ENCODE results near the gene ZNF3. TPM values are rescaled to one million over a fixed set of nuclear protein-coding genes. Genes with fewer than 3 reads are reported as not detected.

ZNF3 gene
- total and polyA plus RNA-seq, 4 donors: 6.3 to 26.7 (median 23.0) TPM

DNA sequence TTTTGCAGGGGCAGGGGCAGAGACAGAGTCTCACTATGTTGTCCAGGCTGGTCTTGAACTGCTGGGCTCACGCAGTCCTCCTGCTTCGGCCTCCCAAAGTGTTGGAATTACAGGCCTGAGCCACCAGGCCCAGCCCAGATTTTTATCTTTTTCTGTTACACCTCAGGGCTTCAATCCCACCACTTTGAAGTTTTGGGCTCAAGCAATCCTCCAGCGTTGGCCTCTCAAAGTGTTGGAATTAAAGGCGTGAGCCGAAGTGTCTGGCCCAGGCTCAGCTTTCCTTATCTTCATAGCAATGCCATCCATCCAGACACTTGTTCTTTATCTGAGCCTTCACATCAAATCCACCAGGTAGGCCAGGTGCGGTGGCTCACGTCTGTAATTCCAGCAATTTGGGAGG lies 33.5 kb upstream of the ZNF3 start:
- H3K36me3 ChIP-seq (ENCODE audit: control insufficient read depth in 1 of 2, insufficient read depth in 2 of 2, low read length in 1 of 2): peaks cover 0 to 2% of the 10 kb centered on the region in 2 donors
- H3K27me3 ChIP-seq (ENCODE audit: control insufficient read depth in 1 of 2, insufficient read depth in 2 of 2, low read length in 1 of 2): no peaks in the 10 kb centered on the region
- H3K4me1 ChIP-seq (ENCODE audit: control insufficient read depth in 1 of 2, insufficient read depth in 2 of 2, low read length in 2 of 2): no peaks in the 10 kb centered on the region
- H3K9me3 ChIP-seq (ENCODE audit: control insufficient read depth, low read length): no peaks in the 10 kb centered on the region
- H3K27ac ChIP-seq (ENCODE audit: low read depth in 1 of 2, low read length in 2 of 2): no peak overlapping the region
- 91 to 97% methylated on average over 7 of the region's 7 CpGs for WGBS, 2 donors
- intact Hi-C loops (cut with DNase I): no loop called here
- ATAC-seq (ENCODE audit: low FRiP score): no peak
- no peak overlapping the region for H3K4me3 ChIP-seq (ENCODE audit: low read length in 2 of 2)
- DNase-seq: no peak

DNA sequence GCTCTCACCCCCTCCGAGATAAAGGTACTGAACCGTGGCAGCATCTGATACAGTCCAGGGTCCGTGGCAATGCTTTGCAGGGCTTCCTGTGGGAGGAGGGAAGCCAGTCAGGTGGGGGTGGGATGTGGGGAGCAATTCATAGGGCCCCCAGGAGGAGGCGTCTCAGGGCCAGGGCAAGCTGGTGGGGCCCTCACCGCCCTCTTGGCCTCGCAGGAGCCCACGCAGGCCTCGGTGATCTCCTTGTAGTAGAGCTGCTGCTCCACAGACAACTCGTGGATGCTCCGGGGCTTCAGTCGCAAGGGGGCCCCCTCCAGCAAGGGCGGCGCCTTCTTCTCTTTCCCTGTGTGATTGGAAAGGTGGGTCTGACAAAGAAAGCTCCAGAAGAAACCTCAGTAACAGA lies 30.4 kb upstream of the ZNF3 start:
- intact Hi-C loops (cut with DNase I): no loop called here
- Histone ChIP-seq H3K27ac (ENCODE audit: low read depth in 1 of 2, low read length in 2 of 2) (no peak overlapping the region), H3K9me3 (ENCODE audit: control insufficient read depth, low read length) (no peaks in the 10 kb centered on the region), H3K4me3 (ENCODE audit: low read length in 2 of 2) (no peak overlapping the region), H3K36me3 (ENCODE audit: control insufficient read depth in 1 of 2, insufficient read depth in 2 of 2, low read length in 1 of 2) (peaks cover 0 to 3% of the 10 kb centered on the region in 2 donors), H3K4me1 (ENCODE audit: control insufficient read depth in 1 of 2, insufficient read depth in 2 of 2, low read length in 2 of 2) (no peaks in the 10 kb centered on the region), H3K27me3 (ENCODE audit: control insufficient read depth in 1 of 2, insufficient read depth in 2 of 2, low read length in 1 of 2) (no peaks in the 10 kb centered on the region)
- WGBS, 2 donors: 84 to 90% methylated on average over 13 of the region's 13 CpGs
- no peak for ATAC-seq (ENCODE audit: low FRiP score)
- DNase-seq: no peak

DNA sequence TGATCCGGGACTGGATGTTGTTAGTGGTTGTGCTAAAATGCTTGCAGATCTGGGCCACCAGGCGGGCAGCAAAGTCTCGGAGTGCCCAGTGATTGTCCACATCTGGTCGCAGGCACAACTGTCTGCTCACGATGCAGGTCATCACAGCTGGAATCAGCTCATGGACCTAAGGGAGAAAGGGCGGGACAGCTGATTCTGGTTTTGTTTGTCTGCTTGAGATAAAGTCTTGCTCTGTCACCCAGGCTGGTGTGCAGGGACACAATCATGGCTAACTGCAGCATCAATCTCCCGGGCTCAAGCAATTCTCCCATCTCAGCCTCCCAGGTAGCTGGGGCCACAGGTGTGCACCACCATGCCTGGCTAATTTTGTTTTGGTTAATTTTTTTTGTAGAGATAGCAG lies 29.6 kb upstream of the ZNF3 start:
- DNase-seq: no peak
- Histone ChIP-seq H3K4me3 (ENCODE audit: low read length in 2 of 2) (no peak overlapping the region), H3K9me3 (ENCODE audit: control insufficient read depth, low read length) (no peaks in the 10 kb centered on the region), H3K27me3 (ENCODE audit: control insufficient read depth in 1 of 2, insufficient read depth in 2 of 2, low read length in 1 of 2) (no peaks in the 10 kb centered on the region), H3K36me3 (ENCODE audit: control insufficient read depth in 1 of 2, insufficient read depth in 2 of 2, low read length in 1 of 2) (peaks cover 0 to 7% of the 10 kb centered on the region in 2 donors), H3K4me1 (ENCODE audit: control insufficient read depth in 1 of 2, insufficient read depth in 2 of 2, low read length in 2 of 2) (no peaks in the 10 kb centered on the region), H3K27ac (ENCODE audit: low read depth in 1 of 2, low read length in 2 of 2) (no peak overlapping the region)
- ATAC-seq (ENCODE audit: low FRiP score): no peak
- intact Hi-C loops (cut with DNase I): no loop called here
- 93% methylated on average over 7 of the region's 7 CpGs for WGBS, 2 donors

DNA sequence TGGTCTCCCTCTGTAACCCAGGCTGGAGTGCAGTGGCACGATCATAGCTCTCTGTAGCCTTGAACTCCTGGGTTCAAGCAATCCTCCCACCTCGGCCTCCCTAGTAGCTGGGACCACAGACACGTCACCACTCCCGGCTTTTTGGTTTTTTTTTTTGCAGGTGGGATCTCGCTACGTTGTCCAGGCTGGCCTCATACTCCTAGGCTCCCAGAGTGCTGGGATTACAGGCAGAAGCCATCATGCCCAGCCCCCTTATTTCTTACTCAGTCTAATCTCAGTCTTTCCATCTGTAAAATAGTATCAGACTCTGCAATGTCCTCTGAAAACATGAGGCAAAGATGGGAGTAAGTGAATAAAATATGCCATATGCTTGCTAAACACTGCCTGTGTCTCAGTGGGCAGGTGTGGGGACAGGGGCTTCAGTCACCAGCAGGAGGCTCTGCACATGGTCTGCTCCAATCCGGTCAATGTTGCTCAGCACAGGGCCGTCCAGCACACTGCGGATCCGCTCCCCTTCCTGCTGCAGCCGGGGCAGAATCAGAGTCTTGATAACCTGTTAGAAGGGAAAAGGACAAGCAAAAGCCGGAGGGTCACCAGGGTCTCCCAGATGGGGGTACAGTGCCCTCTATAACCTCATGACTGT lies 28.1 kb upstream of the ZNF3 start:
- ATAC-seq (ENCODE audit: low FRiP score): no peak
- Histone ChIP-seq H3K27ac (ENCODE audit: low read depth in 1 of 2, low read length in 2 of 2) (no peak overlapping the region), H3K36me3 (ENCODE audit: control insufficient read depth in 1 of 2, insufficient read depth in 2 of 2, low read length in 1 of 2) (peaks cover 0 to 9% of the 10 kb centered on the region in 2 donors), H3K4me3 (ENCODE audit: low read length in 2 of 2) (no peak overlapping the region), H3K9me3 (ENCODE audit: control insufficient read depth, low read length) (no peaks in the 10 kb centered on the region), H3K4me1 (ENCODE audit: control insufficient read depth in 1 of 2, insufficient read depth in 2 of 2, low read length in 2 of 2) (no peaks in the 10 kb centered on the region), H3K27me3 (ENCODE audit: control insufficient read depth in 1 of 2, insufficient read depth in 2 of 2, low read length in 1 of 2) (no peaks in the 10 kb centered on the region)
- no peak for DNase-seq
- 85 to 86% methylated on average over 12 of the region's 12 CpGs for WGBS, 2 donors
- intact Hi-C loops (cut with DNase I): no loop called here

DNA sequence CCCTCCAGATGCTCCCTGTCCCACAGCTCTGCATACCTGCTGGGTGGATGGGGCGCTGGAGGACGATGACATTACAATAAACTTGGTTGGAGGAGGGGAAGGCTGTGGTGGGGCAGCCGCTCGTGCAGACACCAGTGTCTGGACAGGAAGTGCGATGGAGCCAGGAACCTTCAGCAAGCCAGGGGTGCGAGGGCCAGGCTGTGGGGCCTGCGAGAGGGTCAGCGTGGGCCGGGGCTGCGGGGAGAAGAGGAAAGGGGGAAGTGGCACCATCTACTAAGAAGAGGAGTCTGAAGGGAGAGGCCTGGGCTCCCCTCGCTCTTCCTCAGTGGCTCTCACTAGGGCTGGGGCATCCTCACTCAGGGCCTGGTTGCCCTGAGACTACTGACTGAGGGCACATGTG lies 26.4 kb upstream of the ZNF3 start:
- no peak overlapping the region for H3K27ac ChIP-seq (ENCODE audit: low read depth in 1 of 2, low read length in 2 of 2)
- intact Hi-C loops (cut with DNase I): no loop called here
- peaks cover 0 to 9% of the 10 kb centered on the region in 2 donors for H3K36me3 ChIP-seq (ENCODE audit: control insufficient read depth in 1 of 2, insufficient read depth in 2 of 2, low read length in 1 of 2)
- no peak for DNase-seq
- H3K4me1 ChIP-seq (ENCODE audit: control insufficient read depth in 1 of 2, insufficient read depth in 2 of 2, low read length in 2 of 2): no peaks in the 10 kb centered on the region
- H3K4me3 ChIP-seq (ENCODE audit: low read length in 2 of 2): no peak overlapping the region
- H3K27me3 ChIP-seq (ENCODE audit: control insufficient read depth in 1 of 2, insufficient read depth in 2 of 2, low read length in 1 of 2): no peaks in the 10 kb centered on the region
- H3K9me3 ChIP-seq (ENCODE audit: control insufficient read depth, low read length): no peaks in the 10 kb centered on the region
- WGBS, 2 donors: 63 to 71% methylated on average over 9 to 11 of the region's 11 CpGs
- no peak for ATAC-seq (ENCODE audit: low FRiP score)

DNA sequence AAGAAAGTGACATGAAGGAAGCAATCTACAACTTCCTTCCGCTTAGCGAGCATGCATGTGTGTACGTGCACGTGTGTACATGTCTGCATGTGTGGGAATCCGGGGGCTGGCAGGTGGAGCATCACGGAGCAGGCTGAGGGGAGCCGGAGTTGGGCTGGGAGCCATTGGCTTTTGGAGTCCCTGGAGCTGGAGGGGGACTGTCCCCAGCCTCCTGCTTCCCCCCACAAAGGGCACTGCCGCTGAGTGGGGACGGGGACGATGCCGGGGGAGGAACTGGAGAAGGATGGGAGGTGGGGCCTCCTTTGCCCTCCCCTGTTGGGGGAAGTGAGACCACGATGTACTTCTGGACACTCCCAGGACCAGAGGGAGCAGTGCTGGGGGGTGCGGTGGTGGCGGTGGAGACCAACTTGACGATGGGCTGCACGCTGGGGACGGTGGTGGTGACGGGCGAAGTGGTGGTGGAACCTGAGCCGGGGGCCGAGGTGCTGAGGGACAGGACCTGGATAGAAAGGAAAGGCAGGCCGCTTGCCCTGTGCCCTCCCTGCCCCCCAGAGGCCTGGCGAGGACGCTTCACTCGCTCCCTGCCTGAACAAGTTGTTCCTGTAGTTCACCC lies 25.7 kb upstream of the ZNF3 start:
- Histone ChIP-seq H3K36me3 (ENCODE audit: control insufficient read depth in 1 of 2, insufficient read depth in 2 of 2, low read length in 1 of 2) (peaks cover 0 to 7% of the 10 kb centered on the region in 2 donors), H3K4me1 (ENCODE audit: control insufficient read depth in 1 of 2, insufficient read depth in 2 of 2, low read length in 2 of 2) (no peaks in the 10 kb centered on the region), H3K27me3 (ENCODE audit: control insufficient read depth in 1 of 2, insufficient read depth in 2 of 2, low read length in 1 of 2) (no peaks in the 10 kb centered on the region), H3K9me3 (ENCODE audit: control insufficient read depth, low read length) (no peaks in the 10 kb centered on the region), H3K27ac (ENCODE audit: low read depth in 1 of 2, low read length in 2 of 2) (no peak overlapping the region), H3K4me3 (ENCODE audit: low read length in 2 of 2) (no peak overlapping the region)
- intact Hi-C loops (cut with DNase I): no loop called here
- no peak for DNase-seq
- ATAC-seq (ENCODE audit: low FRiP score): no peak
- 80 to 83% methylated on average over 25 of the region's 25 CpGs for WGBS, 2 donors

DNA sequence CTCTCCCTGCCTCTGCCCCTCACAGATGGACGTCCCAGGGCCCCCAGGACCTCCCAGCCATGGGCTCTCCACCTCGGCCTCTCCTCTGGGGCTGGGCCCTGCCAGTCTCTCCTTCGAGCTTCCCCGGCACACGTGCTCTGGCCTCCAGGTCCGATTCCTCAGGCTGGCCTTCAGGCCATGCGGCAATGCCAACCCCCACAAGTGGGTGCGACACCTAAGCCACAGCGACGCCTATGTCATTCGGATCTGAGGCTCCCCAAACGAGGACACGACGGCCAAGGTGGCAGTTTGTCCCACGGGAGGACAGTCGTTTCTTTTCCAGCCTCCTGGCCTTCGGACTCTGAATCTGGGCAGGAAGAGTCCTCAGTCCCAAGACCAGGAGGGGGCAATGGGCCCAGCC lies 25.1 kb upstream of the ZNF3 start:
- WGBS, 2 donors: 72 to 76% methylated on average over 17 of the region's 17 CpGs
- ATAC-seq (ENCODE audit: low FRiP score): no peak
- H3K27me3 ChIP-seq (ENCODE audit: control insufficient read depth in 1 of 2, insufficient read depth in 2 of 2, low read length in 1 of 2): no peaks in the 10 kb centered on the region
- no peaks in the 10 kb centered on the region for H3K4me1 ChIP-seq (ENCODE audit: control insufficient read depth in 1 of 2, insufficient read depth in 2 of 2, low read length in 2 of 2)
- intact Hi-C loops (cut with DNase I): no loop called here
- H3K9me3 ChIP-seq (ENCODE audit: control insufficient read depth, low read length): no peaks in the 10 kb centered on the region
- no peak overlapping the region for H3K27ac ChIP-seq (ENCODE audit: low read depth in 1 of 2, low read length in 2 of 2)
- H3K36me3 ChIP-seq (ENCODE audit: control insufficient read depth in 1 of 2, insufficient read depth in 2 of 2, low read length in 1 of 2): peaks cover 0 to 7% of the 10 kb centered on the region in 2 donors
- no peak for DNase-seq
- no peak overlapping the region for H3K4me3 ChIP-seq (ENCODE audit: low read length in 2 of 2)

DNA sequence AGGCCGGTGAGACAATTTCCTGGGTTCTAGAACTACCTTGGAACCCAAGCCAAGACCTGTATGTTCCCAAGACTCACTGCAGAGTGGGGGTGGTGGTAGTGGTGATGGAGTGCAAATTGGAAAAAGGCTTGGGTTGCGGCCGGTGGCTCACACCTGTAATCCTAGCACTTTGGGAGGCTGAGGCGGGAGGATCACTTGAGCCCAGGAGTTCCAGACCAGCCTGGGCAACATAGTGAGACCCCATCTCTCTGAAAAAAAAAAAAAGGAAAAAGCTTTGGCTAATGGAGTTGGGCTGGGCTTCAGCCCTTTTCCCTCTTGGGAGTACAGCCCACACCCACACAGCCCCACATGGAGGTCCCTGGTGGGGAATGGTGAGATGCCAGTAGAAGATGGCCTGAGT lies 24.0 kb upstream of the ZNF3 start:
- 91 to 94% methylated on average over 4 of the region's 4 CpGs for WGBS, 2 donors
- ATAC-seq (ENCODE audit: low FRiP score): no peak
- intact Hi-C loops (cut with DNase I): no loop called here

More for the DNA sequence above, 24.0 kb upstream of the ZNF3 start:
- H3K27ac ChIP-seq (ENCODE audit: low read depth in 1 of 2, low read length in 2 of 2): no peak overlapping the region
- no peak for DNase-seq
- no peaks in the 10 kb centered on the region for H3K9me3 ChIP-seq (ENCODE audit: control insufficient read depth, low read length)
- H3K4me3 ChIP-seq (ENCODE audit: low read length in 2 of 2): no peak overlapping the region
- no peaks in the 10 kb centered on the region for H3K27me3 ChIP-seq (ENCODE audit: control insufficient read depth in 1 of 2, insufficient read depth in 2 of 2, low read length in 1 of 2)
- no peaks in the 10 kb centered on the region for H3K4me1 ChIP-seq (ENCODE audit: control insufficient read depth in 1 of 2, insufficient read depth in 2 of 2, low read length in 2 of 2)
- H3K36me3 ChIP-seq (ENCODE audit: control insufficient read depth in 1 of 2, insufficient read depth in 2 of 2, low read length in 1 of 2): peaks cover 0 to 7% of the 10 kb centered on the region in 2 donors
